ENCODE results near the gene STATH. TPM values are rescaled to one million over a fixed set of nuclear protein-coding genes. Genes with fewer than 3 reads are reported as not detected.

STATH gene
- total RNA-seq (2012; rRNA removed), result not detected in 2 replicates

- Histone ChIP-seq H3K36me3 (ENCODE audit: insufficient read depth, low read length) (no peaks in the 10 kb centered on the region), H3K4me2 (ENCODE audit: low read length) (no peak within 1 kb of the TSS), H3K27me3 (ENCODE audit: control insufficient read depth, insufficient read depth, low read length) (no peaks in the 10 kb centered on the region), H3K4me3 (ENCODE audit: low read length) (no peak within 1 kb of the TSS), H3K9me3 (replicated peaks; ENCODE audit: low read length) (peaks cover 2% of the 10 kb centered on the region), H3K4me1 (ENCODE audit: control insufficient read depth, insufficient read depth, low read length) (no peaks in the 10 kb centered on the region), H3K9ac (ENCODE audit: low read depth, low read length) (no peak within 1 kb of the TSS)
Measured at GRCh38 chr4:69995526-69996016, at the start of gene STATH. Gene STATH (plus strand): TSS chr4:69995966. CDS start chr4:69998438, 2,472 bp downstream.

DNA sequence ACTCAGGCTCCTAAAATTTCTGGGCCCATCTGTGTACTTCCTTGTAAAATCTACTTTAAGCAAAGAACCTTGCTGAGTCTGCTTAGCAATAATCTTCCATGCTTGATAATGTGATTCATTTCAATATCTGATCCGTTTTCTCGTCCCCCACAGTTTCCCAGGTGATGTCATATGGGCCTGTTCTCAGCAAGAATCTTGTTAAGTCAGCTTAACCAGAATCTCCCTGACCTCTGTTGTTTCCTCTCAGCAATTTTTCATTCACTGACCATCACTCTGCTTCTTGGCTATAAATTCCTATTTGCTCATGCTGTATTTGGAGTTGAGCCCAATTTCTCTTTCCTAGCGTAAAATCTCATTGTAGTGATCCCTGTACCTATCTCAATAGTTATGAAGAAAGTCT lies 44.2 kb upstream of the STATH start:
- Histone ChIP-seq H3K4me2 (ENCODE audit: low read length) (no peak overlapping the region), H3K36me3 (ENCODE audit: insufficient read depth, low read length) (no peaks in the 10 kb centered on the region), H3K27me3 (ENCODE audit: control insufficient read depth, insufficient read depth, low read length) (no peaks in the 10 kb centered on the region), H3K4me1 (ENCODE audit: control insufficient read depth, insufficient read depth, low read length) (no peaks in the 10 kb centered on the region), H3K9ac (ENCODE audit: low read depth, low read length) (no peak overlapping the region), H3K9me3 (replicated peaks; ENCODE audit: low read length) (no peaks in the 10 kb centered on the region), H3K4me3 (ENCODE audit: low read length) (no peak overlapping the region)

- H3K9ac ChIP-seq (ENCODE audit: low read depth, low read length), result no peak overlapping the region
- H3K4me1 ChIP-seq (ENCODE audit: control insufficient read depth, insufficient read depth, low read length), result no peaks in the 10 kb centered on the region
- no peak overlapping the region for H3K4me3 ChIP-seq (ENCODE audit: low read length)
- H3K4me2 ChIP-seq (ENCODE audit: low read length), result no peak overlapping the region
- no peaks in the 10 kb centered on the region for H3K9me3 ChIP-seq (replicated peaks; ENCODE audit: low read length)
- no peaks in the 10 kb centered on the region for H3K27me3 ChIP-seq (ENCODE audit: control insufficient read depth, insufficient read depth, low read length)
- H3K36me3 ChIP-seq (ENCODE audit: insufficient read depth, low read length), result no peaks in the 10 kb centered on the region
Measured at GRCh38 chr4:69957209-69957608, 38.6 kb upstream of the STATH start.

- no peak within 1 kb of the TSS for H3K4me2 ChIP-seq (ENCODE audit: low read length)
- H3K36me3 ChIP-seq (ENCODE audit: insufficient read depth, low read length), result no peaks in the 10 kb centered on the region
- no peaks in the 10 kb centered on the region for H3K27me3 ChIP-seq (ENCODE audit: control insufficient read depth, insufficient read depth, low read length)
- H3K4me3 ChIP-seq (ENCODE audit: low read length), result no peak within 1 kb of the TSS
- no peaks in the 10 kb centered on the region for H3K9me3 ChIP-seq (replicated peaks; ENCODE audit: low read length)
- no peaks in the 10 kb centered on the region for H3K4me1 ChIP-seq (ENCODE audit: control insufficient read depth, insufficient read depth, low read length)
- no peak within 1 kb of the TSS for H3K9ac ChIP-seq (ENCODE audit: low read depth, low read length)
Measured at GRCh38 chr4:69965628-69966027, 30.1 kb upstream of the STATH start, which contains the start of gene CSN2. Gene CSN2 (minus strand): TSS chr4:69965728. CDS start chr4:69960995, 4,733 bp downstream.

DNA sequence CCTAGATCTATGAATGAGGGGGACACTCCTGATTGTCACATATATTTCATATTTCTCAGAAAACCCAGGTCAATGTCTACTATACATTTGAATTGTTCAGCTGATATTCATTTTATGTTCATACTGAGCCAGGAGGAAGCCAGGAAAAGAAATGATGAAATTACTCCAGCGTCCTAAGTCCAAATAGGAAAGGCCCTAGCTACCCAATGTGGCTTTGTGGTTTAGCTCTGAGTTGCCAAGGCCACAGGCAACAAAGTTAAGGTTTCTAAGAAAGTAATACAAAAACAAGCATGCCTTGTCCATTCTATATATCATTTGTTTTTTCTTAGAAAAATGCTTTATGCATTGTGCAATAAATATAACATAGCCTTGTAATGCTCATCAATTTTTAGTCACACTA lies 25.7 kb upstream of the STATH start:
- Histone ChIP-seq H3K27me3 (ENCODE audit: control insufficient read depth, insufficient read depth, low read length) (no peaks in the 10 kb centered on the region), H3K36me3 (ENCODE audit: insufficient read depth, low read length) (no peaks in the 10 kb centered on the region), H3K4me2 (ENCODE audit: low read length) (no peak overlapping the region), H3K9me3 (replicated peaks; ENCODE audit: low read length) (no peaks in the 10 kb centered on the region), H3K4me1 (ENCODE audit: control insufficient read depth, insufficient read depth, low read length) (no peaks in the 10 kb centered on the region), H3K4me3 (ENCODE audit: low read length) (no peak overlapping the region), H3K9ac (ENCODE audit: low read depth, low read length) (no peak overlapping the region)

GRCh38 chr4:69974631-69975030 lies 21.1 kb upstream of the STATH start:
- H3K4me2 ChIP-seq (ENCODE audit: low read length), result no peak overlapping the region
- H3K9ac ChIP-seq (ENCODE audit: low read depth, low read length), result no peak overlapping the region
- H3K4me1 ChIP-seq (ENCODE audit: control insufficient read depth, insufficient read depth, low read length), result no peaks in the 10 kb centered on the region
- no peaks in the 10 kb centered on the region for H3K27me3 ChIP-seq (ENCODE audit: control insufficient read depth, insufficient read depth, low read length)
- no peak overlapping the region for H3K4me3 ChIP-seq (ENCODE audit: low read length)
- H3K9me3 ChIP-seq (replicated peaks; ENCODE audit: low read length), result no peaks in the 10 kb centered on the region
- no peaks in the 10 kb centered on the region for H3K36me3 ChIP-seq (ENCODE audit: insufficient read depth, low read length)

DNA sequence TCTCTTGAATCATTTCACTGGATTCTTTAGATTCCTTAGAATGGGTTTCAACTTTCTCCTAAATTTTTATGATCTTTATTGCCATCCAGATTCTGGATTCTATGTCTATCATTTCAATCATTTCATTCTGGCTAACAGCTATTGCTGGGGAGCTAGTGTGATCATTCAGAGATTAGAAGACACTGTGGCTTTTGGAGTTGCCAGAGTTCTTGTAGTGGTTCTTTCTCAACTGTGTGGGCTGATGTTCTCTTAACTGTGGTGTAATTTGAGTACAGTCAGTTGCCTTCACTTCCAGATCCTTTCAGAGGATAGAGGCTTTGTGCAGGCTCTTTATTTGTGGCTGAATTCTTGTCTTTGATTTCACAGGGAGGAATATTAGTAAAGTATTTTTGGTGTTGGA lies 18.2 kb upstream of the STATH start:
- Histone ChIP-seq H3K9ac (ENCODE audit: low read depth, low read length) (no peak overlapping the region), H3K36me3 (ENCODE audit: insufficient read depth, low read length) (no peaks in the 10 kb centered on the region), H3K4me1 (ENCODE audit: control insufficient read depth, insufficient read depth, low read length) (no peaks in the 10 kb centered on the region), H3K4me3 (ENCODE audit: low read length) (no peak overlapping the region), H3K9me3 (replicated peaks; ENCODE audit: low read length) (no peaks in the 10 kb centered on the region), H3K27me3 (ENCODE audit: control insufficient read depth, insufficient read depth, low read length) (no peaks in the 10 kb centered on the region), H3K4me2 (ENCODE audit: low read length) (no peak overlapping the region)

- H3K9me3 ChIP-seq (replicated peaks; ENCODE audit: low read length), result no peaks in the 10 kb centered on the region
- no peaks in the 10 kb centered on the region for H3K4me1 ChIP-seq (ENCODE audit: control insufficient read depth, insufficient read depth, low read length)
- H3K36me3 ChIP-seq (ENCODE audit: insufficient read depth, low read length), result no peaks in the 10 kb centered on the region
- H3K4me3 ChIP-seq (ENCODE audit: low read length), result no peak overlapping the region
- no peak overlapping the region for H3K9ac ChIP-seq (ENCODE audit: low read depth, low read length)
- no peaks in the 10 kb centered on the region for H3K27me3 ChIP-seq (ENCODE audit: control insufficient read depth, insufficient read depth, low read length)
- H3K4me2 ChIP-seq (ENCODE audit: low read length), result no peak overlapping the region
Measured at GRCh38 chr4:69984030-69984443, 11.7 kb upstream of the STATH start.

DNA sequence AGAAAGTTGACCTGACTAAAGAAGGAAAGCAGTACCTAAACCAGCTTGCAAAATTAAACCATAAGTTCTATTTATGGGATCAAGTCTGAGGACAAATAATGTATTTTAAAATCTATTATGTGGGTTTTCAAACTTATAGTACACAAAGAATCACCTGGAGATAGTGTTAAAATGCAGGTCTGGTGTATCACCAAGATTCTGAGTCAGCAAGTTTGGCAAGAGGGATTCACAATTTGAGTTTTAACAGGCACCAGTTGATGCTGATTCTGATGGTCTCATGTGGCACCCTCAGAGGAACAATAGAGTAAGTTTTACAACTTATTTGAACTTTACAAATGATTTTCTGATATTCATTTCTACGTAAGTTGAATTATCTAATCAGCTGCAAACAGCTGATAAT lies 9.1 kb upstream of the STATH start:
- H3K9ac ChIP-seq (ENCODE audit: low read depth, low read length), result no peak overlapping the region
- H3K4me1 ChIP-seq (ENCODE audit: control insufficient read depth, insufficient read depth, low read length), result no peaks in the 10 kb centered on the region
- H3K9me3 ChIP-seq (replicated peaks; ENCODE audit: low read length), result peaks cover 2% of the 10 kb centered on the region
- no peak overlapping the region for H3K4me2 ChIP-seq (ENCODE audit: low read length)
- H3K36me3 ChIP-seq (ENCODE audit: insufficient read depth, low read length), result no peaks in the 10 kb centered on the region
- no peaks in the 10 kb centered on the region for H3K27me3 ChIP-seq (ENCODE audit: control insufficient read depth, insufficient read depth, low read length)
- H3K4me3 ChIP-seq (ENCODE audit: low read length), result no peak overlapping the region

DNA sequence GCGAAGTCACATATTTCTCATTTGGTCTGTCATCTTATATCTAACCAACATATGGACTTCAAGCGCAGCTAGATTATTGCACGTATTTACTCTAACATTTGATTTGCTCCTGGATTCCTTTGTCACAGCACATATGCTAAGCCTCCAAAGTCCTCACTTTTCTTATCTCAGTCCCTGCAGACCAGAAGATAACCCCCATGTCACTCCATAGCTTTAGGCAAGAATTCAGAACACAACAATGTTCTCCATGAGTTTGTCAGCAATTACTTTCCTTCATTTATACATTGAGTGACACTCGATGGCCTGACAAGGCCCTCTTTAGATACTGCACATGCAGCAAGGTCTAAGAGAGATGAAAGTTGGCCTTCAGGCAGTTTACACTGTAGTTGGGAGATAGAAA lies 4.8 kb upstream of the STATH start:
- H3K4me2 ChIP-seq (ENCODE audit: low read length), result no peak overlapping the region
- no peak overlapping the region for H3K9ac ChIP-seq (ENCODE audit: low read depth, low read length)
- no peaks in the 10 kb centered on the region for H3K4me1 ChIP-seq (ENCODE audit: control insufficient read depth, insufficient read depth, low read length)

GRCh38 chr4:69994782-69995181 lies 984 bp upstream of the STATH start:
- Histone ChIP-seq H3K36me3 (ENCODE audit: insufficient read depth, low read length) (no peaks in the 10 kb centered on the region), H3K9ac (ENCODE audit: low read depth, low read length) (no peak overlapping the region), H3K4me2 (ENCODE audit: low read length) (no peak overlapping the region), H3K27me3 (ENCODE audit: control insufficient read depth, insufficient read depth, low read length) (no peaks in the 10 kb centered on the region), H3K9me3 (replicated peaks; ENCODE audit: low read length) (peaks cover 2% of the 10 kb centered on the region), H3K4me3 (ENCODE audit: low read length) (no peak overlapping the region), H3K4me1 (ENCODE audit: control insufficient read depth, insufficient read depth, low read length) (no peaks in the 10 kb centered on the region)

More for the DNA sequence above, 4.8 kb upstream of the STATH start:
- Histone ChIP-seq H3K36me3 (ENCODE audit: insufficient read depth, low read length) (no peaks in the 10 kb centered on the region), H3K9me3 (replicated peaks; ENCODE audit: low read length) (peaks cover 2% of the 10 kb centered on the region), H3K27me3 (ENCODE audit: control insufficient read depth, insufficient read depth, low read length) (no peaks in the 10 kb centered on the region), H3K4me3 (ENCODE audit: low read length) (no peak overlapping the region)

DNA sequence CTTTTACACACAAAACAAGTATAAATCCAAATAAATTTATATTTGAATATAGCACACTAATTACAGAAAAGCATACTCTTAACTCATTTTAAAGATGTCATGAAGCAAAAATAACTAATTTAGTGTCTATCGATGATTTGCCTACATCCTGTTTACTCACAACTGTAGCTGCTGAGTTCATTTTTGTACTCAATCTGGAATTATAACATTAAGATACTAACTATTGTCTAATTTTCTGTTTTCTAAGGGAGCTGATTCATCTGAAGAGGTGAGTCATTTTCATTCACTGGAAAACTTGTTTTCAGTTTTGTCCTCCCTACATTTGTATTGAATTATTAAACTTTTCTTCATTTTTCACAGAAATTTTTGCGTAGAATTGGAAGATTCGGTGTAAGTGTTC lies 3.7 kb downstream of the STATH start:
- H3K9me3 ChIP-seq (replicated peaks; ENCODE audit: low read length), result no peaks in the 10 kb centered on the region
- H3K36me3 ChIP-seq (ENCODE audit: insufficient read depth, low read length), result no peaks in the 10 kb centered on the region
- no peak overlapping the region for H3K9ac ChIP-seq (ENCODE audit: low read depth, low read length)
- no peaks in the 10 kb centered on the region for H3K27me3 ChIP-seq (ENCODE audit: control insufficient read depth, insufficient read depth, low read length)
- H3K4me3 ChIP-seq (ENCODE audit: low read length), result no peak overlapping the region
- no peak overlapping the region for H3K4me2 ChIP-seq (ENCODE audit: low read length)
- H3K4me1 ChIP-seq (ENCODE audit: control insufficient read depth, insufficient read depth, low read length), result no peaks in the 10 kb centered on the region
